Activated CD8-positive, alpha-beta memory T cell treated with anti-CD3 and anti-CD28 coated beads, Interleukin-2, amount 50 U/mL, for 48 hours (primary cell): Measurements from ENCODE around the gene GRAMD1A.
"Not testable (repeated sequence)": the region's sequence is repeated elsewhere in the genome, so short reads cannot be mapped to it uniquely, and the experiment has no call there.

ENCODE experiments used
- DNase-seq: peaks from one replicate; pipeline ENCODE4 v3.0.0-alpha.2; 2020

Gene GRAMD1A

DNA sequence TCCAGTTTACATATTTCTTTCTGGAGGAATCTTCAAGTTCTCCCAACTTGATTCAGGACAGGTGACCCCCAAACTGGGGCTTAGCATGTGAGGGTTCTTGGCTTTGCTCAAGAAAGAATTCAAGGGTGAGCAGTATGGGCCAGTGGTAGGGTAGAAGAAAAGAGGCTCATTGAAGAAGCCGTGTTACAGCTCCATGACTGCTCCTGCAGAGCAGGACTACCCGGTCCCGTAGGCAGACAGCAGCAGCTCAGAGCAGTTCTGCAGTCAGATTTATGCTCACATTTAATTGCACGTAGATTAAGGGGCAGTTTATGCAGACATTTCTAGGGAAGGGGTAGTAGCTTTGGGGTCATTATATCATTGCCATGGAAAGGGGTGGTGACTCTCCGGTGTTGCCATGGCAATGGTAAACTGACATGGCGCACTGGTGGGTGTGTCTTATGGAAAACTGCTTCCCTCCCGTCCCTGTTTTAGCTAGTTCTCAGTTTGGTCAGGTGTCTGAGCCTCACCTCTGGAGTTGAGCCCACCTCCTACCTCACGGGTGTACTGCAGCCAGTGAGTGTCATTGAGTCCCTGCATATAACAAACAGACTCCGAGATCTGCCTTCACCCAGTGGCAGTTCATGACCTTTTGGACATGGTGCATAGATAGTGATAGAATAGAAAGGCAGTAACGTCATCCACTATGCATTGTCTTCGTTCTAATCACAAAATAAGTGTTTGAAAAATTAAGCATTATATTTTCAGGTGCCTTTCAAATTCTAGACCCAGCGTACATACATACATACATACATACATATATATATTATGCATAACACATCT lies 20.1 kb upstream of the GRAMD1A start:
- DNase-seq: no peak

DNA sequence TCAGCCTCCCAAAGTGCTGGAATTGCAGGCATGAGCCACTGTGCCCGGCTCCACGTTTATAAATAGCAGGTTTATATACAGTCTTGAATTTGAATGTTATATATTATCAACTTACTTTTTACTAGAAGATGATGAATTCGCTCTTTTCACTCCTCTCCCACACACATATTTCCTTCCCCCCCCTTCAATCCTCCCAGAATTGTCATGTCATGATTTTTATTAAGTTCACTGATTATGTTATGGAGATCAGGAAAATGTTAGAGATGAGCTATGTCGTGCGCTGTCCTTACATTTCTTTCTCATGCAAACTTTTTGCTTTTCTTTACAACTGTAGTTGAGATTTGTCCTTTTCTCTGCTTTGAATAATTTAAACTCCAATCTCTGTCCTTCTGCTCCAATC lies 17.8 kb upstream of the GRAMD1A start:
- no peak for DNase-seq

DNA sequence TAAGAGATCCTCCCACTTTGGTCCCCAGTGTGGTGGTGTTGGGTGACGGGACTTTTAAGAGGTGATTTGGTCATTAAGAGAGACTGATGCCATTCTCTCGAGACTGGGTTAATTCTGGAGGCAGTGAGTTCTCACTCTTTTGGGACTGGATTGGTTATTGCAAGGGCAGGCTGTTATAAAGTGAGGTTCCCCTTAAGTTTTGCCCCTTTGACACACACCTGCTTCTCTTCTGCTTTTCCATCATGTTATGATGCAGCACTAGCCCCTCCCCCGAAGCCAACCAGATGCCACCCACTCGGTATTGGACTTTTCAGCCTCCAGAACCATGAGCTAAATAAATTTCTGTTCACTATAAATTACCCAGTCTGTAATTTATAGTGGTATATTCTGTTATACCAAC lies 16.3 kb upstream of the GRAMD1A start:
- DNase-seq: no peak

DNA sequence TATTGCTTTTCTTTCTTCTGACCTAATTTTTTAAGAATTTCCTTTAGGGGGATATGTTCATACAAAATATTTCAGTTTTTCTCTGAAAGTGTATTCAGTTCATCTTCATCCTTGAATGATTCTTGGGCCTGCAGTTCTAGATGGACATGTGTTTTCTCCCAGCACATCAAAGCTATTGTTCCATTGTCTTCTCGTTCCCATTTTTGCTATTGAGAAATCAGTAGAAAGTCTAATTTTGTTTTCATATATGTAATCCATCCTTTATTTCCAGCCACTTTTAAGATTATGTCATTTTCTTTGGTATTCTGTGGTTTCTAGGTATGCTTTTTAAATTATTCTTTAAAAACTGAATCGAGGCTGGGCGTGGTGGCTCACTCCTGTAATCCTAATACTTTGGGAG lies 15.8 kb upstream of the GRAMD1A start:
- no peak for DNase-seq

DNA sequence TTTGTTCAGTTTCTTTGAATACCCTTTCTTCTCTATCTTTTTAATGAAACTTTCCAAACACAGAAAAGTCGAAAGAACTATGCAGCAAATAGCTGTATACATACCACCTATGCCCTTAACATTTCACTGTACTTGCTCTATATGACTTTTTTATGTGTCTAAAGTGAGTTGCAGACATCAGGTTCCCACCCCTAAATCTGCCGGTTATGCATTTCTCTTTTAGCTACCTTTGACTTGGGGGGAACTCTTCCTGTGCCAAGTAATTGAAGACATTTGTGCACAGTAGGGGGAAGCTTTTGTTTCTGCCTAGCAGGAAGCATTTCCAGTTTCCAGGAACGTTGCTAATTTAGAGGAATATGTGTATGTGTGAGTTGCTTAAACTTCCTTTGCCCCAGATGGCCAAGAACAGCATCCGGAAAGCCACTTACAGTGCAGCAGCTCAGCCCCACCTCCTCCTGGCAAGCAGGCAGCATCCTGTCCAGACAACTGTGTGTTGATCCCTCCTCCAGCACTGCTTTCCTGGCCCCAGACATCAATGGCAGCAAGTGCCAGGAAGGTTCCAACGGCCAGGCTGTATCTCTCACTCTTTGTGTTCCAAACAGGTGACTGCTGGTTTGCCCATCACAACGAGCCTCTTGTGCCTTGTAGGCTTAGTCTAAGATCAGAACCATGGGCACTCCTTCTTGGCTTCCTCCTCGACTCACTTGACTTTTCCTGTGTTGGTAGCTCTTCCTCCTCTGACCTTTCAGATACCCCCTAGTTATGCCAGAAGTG lies 14.7 kb upstream of the GRAMD1A start:
- peak; percentile 61 for DNase-seq

DNA sequence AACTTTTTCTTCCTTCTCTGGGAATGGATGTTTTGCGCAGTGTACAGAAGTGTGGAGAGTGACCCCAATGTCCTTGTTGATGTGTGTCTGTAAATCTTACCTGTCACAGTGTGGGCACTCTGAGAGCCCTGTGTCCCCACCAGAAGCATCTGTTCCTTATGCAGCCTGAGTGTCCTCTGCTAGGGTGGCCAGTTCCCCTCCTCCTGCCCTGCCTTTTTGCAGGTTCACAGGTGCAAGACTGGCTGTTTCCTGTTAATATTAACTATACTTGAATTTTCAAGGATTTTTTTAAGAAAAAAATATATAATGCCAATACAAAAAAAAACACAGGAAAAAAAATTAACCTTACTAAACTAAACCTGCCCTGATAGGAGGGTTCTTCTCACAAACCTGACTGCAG lies 12.0 kb upstream of the GRAMD1A start:
- no peak for DNase-seq

DNA sequence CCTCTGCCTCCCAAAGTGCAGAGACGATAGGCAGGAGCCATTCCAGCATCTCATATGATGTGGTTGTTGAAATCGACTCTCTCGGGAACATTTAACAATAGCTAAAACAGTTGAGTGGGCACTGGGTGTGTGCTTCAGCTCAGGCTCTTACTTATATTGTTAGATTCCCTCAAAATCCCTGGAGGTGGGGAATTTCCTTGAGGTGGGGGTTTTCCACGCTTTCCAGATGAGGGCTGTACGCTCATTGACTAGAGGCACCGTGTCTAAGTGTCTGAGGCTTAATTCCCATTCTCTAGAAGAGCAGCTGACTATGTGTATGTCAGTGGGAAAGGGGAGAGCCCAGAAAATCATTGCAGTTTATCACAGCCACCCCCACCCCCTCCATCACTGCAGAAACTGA lies 10.8 kb upstream of the GRAMD1A start:
- no peak for DNase-seq

DNA sequence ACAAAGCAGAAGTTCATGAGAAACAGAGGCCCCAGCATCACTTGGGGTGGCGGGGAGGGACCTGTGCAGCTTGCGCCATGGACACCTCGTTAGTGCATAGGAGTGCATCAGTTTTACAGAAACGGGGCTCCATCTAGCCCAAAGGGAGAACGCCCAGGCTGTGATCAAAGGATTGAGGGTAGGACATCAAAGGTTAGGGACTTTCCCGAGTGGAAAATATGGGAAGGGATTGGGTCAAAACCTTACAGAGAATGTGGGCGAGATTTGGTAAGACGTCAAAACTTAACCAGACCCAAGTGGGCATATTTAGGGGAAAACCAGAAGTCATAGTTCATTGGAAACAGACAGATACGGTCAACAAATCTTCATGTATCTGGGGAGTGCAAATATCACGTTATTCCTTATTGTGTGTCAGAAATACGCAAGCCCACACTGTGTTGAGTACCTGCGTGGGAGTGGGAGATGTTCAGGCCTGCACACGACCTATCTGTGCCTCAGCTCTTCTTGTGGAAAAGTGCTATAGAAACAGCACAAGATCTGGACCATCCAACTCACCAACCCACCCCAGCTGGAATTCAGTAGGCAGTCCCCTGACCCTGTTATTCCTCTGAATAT lies 9.4 kb upstream of the GRAMD1A start:
- DNase-seq: peak; percentile 78

DNA sequence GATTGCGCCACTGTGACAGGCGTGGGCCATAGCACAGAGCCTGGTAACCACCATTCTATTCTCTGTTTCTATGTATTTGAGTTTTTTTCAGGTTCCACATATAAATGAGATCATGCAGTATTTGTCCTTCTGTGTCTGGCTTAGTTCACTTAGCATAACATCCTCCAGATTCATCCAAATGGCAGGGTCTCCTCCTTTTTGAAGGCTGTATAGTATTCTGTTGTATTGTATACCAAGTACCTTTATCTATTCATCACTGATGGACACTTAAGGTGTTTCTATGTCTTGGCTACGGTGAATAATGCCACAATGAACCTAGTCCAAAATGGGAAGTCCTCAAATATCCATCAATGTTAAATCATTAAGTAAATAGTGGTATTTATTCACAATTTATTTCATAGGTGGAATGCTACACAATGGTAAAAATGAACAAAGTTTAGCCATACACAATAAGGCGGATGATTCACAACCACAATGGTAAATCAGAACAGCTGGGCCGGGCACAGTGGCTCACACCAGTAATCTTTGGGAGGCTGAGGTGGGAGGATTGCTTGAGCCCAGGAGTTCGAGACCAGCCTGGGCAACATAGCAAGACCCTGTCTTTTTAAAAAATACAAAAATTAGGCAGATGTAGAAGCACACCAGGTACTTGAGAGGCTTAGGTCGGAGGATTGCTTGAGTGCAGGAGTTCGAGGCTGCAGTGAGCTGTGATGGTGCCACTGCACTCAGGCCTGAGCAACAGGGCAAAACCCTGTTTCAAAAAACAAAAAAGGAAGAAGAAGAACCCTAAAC lies 8.4 kb upstream of the GRAMD1A start:
- no peak for DNase-seq

DNA sequence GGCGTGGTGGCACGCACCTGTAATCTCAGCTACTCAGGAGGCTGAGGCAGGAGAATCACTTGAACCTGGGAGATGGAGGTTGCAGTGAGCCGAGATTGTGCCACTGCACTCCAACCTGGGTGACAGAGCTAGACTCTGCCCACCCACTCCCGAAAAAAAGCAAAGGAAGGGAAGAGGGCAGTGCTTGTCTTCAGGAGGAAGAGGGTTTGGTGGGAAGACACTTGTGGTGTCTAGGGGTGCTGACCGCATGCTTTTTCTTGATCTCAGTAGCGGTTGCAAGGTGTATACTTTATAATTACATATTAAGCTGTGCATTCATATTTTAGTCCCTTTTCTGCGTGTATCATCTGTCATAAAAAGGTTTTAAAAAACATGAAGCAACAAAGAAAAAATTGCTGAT lies 7.5 kb upstream of the GRAMD1A start:
- not testable (repeated sequence) for DNase-seq

DNA sequence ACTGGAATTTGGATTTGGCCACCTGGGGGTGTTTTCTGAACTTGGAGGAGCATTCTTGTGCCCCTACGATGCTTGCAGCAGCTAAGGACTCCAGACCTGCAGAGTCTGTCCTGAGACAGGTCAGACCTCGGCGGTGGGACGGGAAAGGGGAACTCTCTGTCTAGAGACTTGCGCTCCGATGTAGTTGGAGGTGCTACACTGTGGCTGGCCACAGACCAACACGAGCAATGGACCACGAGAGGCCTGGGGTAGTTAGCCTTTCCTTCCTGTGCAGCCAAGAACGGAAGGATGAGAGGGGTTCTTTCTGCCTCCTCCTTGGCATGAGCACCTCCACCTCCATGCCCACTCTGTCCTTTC lies 5.9 kb upstream of the GRAMD1A start:
- no peak for DNase-seq

DNA sequence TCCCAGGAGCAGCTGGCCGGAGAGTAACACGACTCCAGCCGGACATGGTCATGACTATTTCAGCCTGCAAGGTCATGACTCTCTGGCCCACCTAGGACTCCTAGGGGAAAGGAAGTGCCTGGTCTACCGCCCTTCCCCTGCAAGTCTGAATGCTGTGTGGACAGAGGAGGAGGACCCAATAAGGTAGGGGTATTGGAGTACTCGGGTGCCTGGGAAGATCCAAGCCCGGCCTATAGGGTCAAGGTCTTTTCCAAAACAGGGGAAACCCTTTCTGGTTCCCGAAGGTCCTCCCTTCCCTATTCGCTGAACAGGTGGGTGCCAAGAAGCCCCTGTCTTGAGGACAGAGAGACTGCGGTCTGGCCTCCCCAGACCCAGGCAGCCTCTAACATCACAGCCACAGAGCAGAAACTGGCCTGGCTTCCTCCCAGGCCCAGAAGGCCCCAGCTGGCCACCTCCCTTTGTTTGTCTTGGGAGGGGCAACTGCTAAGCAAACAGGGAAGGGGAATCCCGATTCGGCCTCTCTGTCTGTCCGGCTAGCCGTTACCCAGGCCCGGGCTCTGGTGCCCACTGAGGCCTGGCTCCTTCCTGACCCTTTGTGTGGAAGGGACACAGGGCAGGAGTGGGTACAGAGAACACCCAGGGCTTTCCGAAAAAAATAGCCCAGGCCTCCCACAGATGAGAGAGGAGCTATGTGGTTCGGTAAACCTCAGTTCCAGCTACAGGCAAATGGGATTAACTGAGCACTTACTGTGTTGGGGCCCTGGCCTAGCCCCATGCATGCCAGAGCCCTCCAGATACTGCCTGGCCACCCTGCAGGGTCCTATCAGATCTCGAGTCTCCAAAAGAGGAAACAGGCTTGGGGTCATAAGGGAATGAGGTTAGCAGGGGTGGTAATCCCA lies 5.2 kb upstream of the GRAMD1A start:
- DNase-seq: no peak

DNA sequence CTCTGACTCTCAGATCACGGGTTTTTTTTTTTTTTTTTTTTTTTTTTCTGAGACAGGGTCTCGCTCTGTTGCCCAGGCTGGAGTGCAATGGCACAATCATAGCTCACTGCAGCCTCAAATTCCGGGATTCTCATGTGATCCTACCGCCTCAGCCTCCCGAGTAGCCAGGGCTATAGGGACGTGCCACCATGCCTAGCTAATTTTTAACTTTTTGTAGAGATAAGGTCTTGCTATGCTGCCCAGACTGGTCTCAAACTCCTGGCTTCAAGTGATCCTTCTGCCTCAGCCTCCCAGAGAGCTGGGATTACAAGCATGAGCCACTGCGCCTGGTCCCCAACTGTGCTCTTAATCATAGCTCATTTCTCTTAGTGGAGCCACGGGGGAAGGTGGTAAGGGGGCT lies 4.6 kb upstream of the GRAMD1A start:
- no peak for DNase-seq

DNA sequence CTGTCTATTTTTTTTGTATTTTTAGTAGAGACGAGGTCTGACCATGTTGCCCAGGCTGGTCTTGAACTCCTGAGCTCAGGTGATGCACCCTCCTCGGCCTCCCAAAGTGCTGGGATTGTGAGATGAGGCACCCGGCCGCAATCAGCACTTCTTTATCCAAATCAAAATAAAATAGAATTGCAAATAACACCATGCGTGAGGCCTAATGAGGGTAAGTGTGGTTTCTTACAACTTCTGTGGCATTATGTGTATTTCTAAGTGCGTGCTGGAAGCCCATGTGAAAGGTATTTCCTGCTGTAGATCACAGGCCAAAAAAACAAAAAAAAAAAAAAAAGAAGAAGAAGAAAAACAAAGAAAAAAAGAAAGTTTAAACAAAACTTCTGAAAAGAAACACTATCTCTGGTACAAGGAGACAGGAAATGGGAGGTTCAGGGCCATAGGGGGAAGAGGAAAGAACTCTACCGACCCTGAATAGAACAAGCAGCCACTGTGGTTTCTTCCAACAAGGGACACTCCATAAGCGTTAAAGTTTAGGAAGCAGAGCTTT lies 3.0 kb upstream of the GRAMD1A start:
- no peak for DNase-seq

DNA sequence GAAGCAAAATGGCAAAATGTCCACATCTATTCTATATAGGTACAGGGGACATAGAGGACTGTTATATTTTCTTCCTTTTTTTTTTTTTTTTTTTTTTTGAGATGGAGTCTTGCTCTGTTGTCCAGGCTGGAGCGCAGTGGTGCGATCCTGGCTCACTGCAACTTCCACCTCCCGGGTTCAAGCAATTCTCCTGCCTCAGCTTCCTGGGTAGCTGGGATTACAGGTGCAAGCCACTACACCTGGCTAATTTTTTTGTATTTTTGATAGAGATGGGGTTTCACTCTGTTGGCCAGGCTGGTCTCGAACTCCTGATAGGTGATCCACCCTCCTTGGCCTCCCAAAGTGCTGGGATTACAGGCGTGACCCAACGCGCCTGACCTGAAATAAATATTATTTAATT lies 1.9 kb upstream of the GRAMD1A start:
- DNase-seq: not testable (repeated sequence)

DNA sequence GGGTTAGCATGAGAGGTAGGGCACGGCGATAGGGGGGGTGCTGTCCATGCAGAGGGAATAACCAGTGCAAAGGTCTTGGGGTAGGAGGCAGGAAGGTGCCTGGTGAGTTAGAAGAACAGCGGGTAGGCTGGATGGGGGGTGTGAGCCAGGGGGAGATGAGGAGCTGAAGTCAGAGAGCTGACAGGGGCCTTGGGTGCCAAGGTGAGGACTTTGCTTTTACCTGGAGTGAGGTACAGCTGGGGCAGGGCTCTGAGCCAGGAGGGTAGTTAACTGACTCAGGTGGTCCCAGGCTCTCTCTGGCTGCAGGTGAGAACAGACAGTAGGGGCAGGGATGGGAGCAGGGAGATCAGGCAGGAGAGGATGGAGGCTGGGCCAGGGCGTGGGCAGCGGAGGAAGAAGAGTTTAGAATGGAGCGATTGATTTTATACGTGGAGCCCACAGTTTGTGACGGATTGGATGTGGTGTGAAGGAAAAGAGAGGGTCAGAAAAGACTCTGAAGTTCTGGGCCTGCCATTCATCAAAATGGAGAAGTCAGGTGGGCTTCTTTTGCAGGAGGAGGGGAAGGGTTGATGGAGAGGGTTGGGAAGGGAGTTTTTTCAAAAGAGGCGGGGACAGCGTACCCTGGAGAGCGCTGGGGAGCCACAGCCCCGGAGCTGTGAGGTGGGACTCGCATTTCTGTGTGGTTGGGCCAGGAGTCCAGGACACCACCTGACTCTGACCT lies 1.2 kb upstream of the GRAMD1A start:
- DNase-seq: no peak

DNA sequence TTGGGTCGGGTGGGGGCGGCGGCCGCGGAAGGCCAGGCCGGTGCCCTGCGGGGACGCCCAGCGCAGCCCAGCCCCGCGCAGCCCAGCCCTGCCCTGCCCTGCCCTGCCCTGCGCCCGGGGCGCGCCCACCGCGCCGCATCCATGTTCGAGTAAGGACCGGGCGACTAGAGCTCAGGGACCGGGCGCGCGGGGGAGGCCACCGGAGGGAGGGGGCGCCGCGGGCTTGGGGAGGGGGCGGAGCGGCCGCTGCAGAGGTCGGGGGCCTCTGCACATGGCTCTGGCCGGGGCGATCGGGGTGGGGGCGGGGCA lies 169 bp downstream of the GRAMD1A start:
- DNase-seq: no peak

DNA sequence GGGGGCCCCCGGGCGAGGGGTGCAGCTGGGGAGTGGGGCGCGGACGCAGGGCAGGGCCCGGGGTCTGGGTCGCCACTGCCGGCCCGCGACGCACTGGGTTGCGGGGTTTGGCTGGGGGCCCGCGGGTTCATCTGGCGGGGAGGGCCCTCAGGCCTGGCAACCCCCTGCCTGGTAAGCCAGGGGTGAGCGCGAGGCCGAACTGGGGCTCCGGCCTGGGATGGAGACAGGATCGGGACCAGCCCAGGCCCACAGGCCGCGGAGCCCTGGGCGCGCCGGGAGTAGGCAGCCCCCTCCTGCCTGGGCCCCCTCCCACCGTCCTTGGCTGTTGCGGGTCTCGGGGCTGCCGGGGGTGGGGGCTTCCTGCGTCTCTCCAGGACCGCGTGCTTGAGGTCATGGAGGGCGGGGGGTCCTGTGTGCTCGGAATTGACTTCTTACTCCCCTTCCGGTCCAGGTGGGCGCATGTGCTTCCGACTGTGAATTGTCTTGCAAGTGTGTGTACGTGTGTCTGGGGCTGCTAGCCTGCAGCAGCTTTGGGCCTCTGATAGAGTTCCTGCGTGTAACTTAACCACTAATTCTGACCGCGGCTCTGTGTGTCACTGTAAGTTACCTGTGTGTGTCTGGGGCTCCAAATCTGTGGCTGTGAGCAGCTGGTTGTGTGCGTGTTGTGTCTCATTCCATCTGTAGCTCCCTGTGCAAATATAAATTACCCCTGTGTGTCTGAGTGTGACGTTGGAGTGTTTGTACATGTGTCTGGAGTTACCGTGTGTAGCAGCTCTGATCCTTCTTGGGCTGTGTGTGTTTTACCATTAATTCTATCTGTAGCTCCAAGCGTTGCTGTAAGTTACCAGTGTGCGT lies 751 bp downstream of the GRAMD1A start:
- peak; percentile 79 for DNase-seq

DNA sequence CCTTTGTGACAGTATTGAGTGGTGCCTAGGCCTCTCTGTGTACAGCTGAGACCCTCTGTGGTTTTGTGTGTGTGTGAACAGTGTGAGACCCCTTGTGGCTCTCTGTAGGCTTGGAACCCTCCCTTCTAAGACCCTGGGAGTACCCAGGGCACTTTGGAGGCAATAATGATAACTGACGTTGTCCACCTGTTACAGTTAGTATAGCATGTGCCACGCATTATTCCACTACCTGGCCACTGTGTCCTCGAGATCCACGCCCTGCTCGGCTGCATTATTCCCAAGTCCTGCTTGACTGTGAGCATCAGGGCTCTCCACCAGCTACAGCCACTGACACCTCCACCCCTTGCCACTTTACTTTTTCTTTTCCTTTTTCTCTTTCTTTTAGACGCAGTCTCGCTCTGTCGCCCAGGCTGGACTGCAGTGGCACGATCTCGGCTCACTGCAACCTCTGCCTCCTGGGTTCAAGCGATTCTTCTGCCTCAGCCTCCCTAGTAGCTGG lies 2.0 kb downstream of the GRAMD1A start:
- no peak for DNase-seq
